Measurements from ENCODE around the gene WARS2.

DNA sequence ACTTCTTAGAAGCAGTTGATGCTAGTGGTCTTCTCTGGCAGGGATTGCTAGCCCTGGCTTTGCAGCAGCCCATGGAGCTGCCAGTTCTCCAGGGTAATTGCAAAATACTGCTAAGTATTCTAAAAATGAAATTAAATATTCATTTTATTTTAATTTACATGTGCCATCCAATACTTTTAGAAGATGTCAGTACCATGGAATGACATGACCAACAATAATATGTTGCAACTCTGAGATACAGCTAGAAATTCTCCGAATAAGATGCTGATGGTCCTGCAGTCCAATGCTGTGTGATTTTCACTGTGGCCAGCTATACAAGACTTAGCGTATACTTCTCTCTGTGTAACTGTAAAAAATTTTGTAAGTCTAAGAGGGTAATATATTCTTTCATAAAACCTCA, 20.0 kb upstream of the WARS2 start:
- TF ChIP-seq, protein P1, sequence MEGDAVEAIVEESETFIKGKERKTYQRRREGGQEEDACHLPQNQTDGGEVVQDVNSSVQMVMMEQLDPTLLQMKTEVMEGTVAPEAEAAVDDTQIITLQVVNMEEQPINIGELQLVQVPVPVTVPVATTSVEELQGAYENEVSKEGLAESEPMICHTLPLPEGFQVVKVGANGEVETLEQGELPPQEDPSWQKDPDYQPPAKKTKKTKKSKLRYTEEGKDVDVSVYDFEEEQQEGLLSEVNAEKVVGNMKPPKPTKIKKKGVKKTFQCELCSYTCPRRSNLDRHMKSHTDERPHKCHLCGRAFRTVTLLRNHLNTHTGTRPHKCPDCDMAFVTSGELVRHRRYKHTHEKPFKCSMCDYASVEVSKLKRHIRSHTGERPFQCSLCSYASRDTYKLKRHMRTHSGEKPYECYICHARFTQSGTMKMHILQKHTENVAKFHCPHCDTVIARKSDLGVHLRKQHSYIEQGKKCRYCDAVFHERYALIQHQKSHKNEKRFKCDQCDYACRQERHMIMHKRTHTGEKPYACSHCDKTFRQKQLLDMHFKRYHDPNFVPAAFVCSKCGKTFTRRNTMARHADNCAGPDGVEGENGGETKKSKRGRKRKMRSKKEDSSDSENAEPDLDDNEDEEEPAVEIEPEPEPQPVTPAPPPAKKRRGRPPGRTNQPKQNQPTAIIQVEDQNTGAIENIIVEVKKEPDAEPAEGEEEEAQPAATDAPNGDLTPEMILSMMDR (IDR thresholded peaks at IDR 0.05; ENCODE audit: low read length), result no peak
- TF ChIP-seq EZH2 (optimal IDR thresholded peaks at IDR 0.05; ENCODE audit: low read depth, low read length), result no peak
